ENCODE data around the gene DEFB114. TPM values are rescaled to one million over a fixed set of nuclear protein-coding genes. Genes with fewer than 3 reads are reported as not detected.

Gene DEFB114
- total RNA-seq, 1 experiment from 2014 or later: not detected

DNA sequence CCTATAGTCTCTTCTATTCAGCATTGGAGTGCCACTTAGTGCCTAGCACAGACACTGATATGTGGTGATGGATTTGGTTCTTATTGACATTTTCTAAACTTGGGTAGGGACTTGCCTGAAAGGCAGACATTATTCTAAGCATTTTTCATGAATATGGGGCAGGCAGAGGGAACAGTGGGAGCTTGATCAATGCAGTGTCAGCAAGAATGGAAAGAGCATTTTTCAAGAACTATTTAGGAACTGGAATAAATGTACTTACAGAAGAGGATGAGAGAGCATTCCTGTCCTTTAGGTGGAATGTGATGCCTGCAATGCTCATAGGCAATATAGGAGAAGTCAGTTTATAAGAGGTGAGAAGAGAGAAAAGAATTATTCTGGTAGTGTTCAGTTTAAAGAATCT lies 26.2 kb downstream of the DEFB114 start:
- BruUV-seq (replicated peaks): no TSS peak
- CTCF ChIA-PET: no interaction called here
- POLR2A ChIA-PET: no interaction called here
- no peaks in the 10 kb centered on the region for H3K27me3 ChIP-seq (replicated peaks; ENCODE audit: control insufficient read depth, insufficient read depth, low read length)
- no peak overlapping the region for H3K4me3 Mint-ChIP-seq (ENCODE audit: unreplicated experiment)
- H3K4me1 ChIP-seq: no peaks in the 10 kb centered on the region
- H3K9me3 Mint-ChIP-seq (ENCODE audit: unreplicated experiment): no peaks in the 10 kb centered on the region
- H3K36me3 Mint-ChIP-seq (ENCODE audit: insufficient read depth, unreplicated experiment): no peaks in the 10 kb centered on the region
- no peaks in the 10 kb centered on the region for H3K36me3 ChIP-seq (ENCODE audit: control insufficient read depth, insufficient read depth, low read length)
- H3K4me1 Mint-ChIP-seq (ENCODE audit: low read depth, unreplicated experiment): no peaks in the 10 kb centered on the region
- intact Hi-C loops (cut with micrococcal nuclease; ENCODE audit: unreplicated experiment): no loop called here
- no peak overlapping the region for H3K27ac Mint-ChIP-seq (ENCODE audit: unreplicated experiment)
- no peak for DNase-seq
- TF ChIP-seq, protein P1, sequence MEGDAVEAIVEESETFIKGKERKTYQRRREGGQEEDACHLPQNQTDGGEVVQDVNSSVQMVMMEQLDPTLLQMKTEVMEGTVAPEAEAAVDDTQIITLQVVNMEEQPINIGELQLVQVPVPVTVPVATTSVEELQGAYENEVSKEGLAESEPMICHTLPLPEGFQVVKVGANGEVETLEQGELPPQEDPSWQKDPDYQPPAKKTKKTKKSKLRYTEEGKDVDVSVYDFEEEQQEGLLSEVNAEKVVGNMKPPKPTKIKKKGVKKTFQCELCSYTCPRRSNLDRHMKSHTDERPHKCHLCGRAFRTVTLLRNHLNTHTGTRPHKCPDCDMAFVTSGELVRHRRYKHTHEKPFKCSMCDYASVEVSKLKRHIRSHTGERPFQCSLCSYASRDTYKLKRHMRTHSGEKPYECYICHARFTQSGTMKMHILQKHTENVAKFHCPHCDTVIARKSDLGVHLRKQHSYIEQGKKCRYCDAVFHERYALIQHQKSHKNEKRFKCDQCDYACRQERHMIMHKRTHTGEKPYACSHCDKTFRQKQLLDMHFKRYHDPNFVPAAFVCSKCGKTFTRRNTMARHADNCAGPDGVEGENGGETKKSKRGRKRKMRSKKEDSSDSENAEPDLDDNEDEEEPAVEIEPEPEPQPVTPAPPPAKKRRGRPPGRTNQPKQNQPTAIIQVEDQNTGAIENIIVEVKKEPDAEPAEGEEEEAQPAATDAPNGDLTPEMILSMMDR (IDR thresholded peaks at IDR 0.05; ENCODE audit: insufficient read depth in 1 of 2, low read depth in 1 of 2, low read length in 1 of 2, severe bottlenecking in 1 of 2, unreplicated experiment in 1 of 2): no peak
- no peaks in the 10 kb centered on the region for H3K9me3 ChIP-seq
- no peak overlapping the region for H3K4me3 ChIP-seq (ENCODE audit: low read depth, low read length)
- H3K27me3 Mint-ChIP-seq (ENCODE audit: insufficient read depth, unreplicated experiment): peaks cover 5% of the 10 kb centered on the region

GRCh38 chr6:49937017-49937416 lies 26.9 kb downstream of the DEFB114 start:
- Mint-ChIP-seq H3K4me3 (ENCODE audit: unreplicated experiment) (no peak overlapping the region), H3K9me3 (ENCODE audit: unreplicated experiment) (no peaks in the 10 kb centered on the region), H3K4me1 (ENCODE audit: low read depth, unreplicated experiment) (no peaks in the 10 kb centered on the region), H3K27ac (ENCODE audit: unreplicated experiment) (no peak overlapping the region), H3K27me3 (ENCODE audit: insufficient read depth, unreplicated experiment) (peaks cover 5% of the 10 kb centered on the region), H3K36me3 (ENCODE audit: insufficient read depth, unreplicated experiment) (no peaks in the 10 kb centered on the region)
- CTCF ChIA-PET: no interaction called here
- TF ChIP-seq, protein P1 (IDR thresholded peaks at IDR 0.05; ENCODE audit: insufficient read depth in 1 of 2, low read depth in 1 of 2, low read length in 1 of 2, severe bottlenecking in 1 of 2, unreplicated experiment in 1 of 2): no peak
- Histone ChIP-seq H3K4me1 (no peaks in the 10 kb centered on the region), H3K36me3 (ENCODE audit: control insufficient read depth, insufficient read depth, low read length) (no peaks in the 10 kb centered on the region), H3K4me3 (ENCODE audit: low read depth, low read length) (no peak overlapping the region), H3K9me3 (no peaks in the 10 kb centered on the region), H3K27me3 (replicated peaks; ENCODE audit: control insufficient read depth, insufficient read depth, low read length) (no peaks in the 10 kb centered on the region)
- intact Hi-C loops (cut with micrococcal nuclease; ENCODE audit: unreplicated experiment): no loop called here
- POLR2A ChIA-PET: no interaction called here
- DNase-seq: no peak
- BruUV-seq (replicated peaks): no TSS peak

DNA sequence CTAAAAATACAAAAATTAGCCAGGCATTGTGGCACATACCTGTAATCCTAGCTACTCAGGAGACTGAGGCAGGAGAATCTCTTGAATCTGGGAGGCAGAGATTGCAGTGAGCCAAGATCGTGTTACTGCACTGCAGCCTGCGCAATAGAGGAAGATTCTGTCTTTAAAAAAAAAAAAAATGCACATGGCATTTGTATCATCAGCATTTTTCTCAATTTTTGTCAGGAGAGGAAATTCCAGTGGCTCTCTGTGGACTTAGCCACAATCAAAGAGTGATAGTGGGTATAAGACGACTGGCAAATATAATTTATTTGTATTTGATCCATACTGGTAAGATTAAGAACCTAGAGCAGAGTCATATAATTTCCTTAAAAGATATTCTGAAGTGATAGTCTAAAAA lies 28.6 kb downstream of the DEFB114 start:
- Histone ChIP-seq H3K4me1 (no peaks in the 10 kb centered on the region), H3K36me3 (ENCODE audit: control insufficient read depth, insufficient read depth, low read length) (no peaks in the 10 kb centered on the region), H3K9me3 (no peaks in the 10 kb centered on the region), H3K27me3 (replicated peaks; ENCODE audit: control insufficient read depth, insufficient read depth, low read length) (no peaks in the 10 kb centered on the region), H3K4me3 (ENCODE audit: low read depth, low read length) (no peak overlapping the region)
- DNase-seq: no peak
- H3K4me3 Mint-ChIP-seq (ENCODE audit: unreplicated experiment): no peak overlapping the region
- no peak overlapping the region for H3K27ac Mint-ChIP-seq (ENCODE audit: unreplicated experiment)
- H3K27me3 Mint-ChIP-seq (ENCODE audit: insufficient read depth, unreplicated experiment): peaks cover 5% of the 10 kb centered on the region
- intact Hi-C loops (cut with micrococcal nuclease; ENCODE audit: unreplicated experiment): no loop called here
- ChIA-PET CTCF (no interaction called here), POLR2A (no interaction called here)
- TF ChIP-seq, protein P1 (IDR thresholded peaks at IDR 0.05; ENCODE audit: insufficient read depth in 1 of 2, low read depth in 1 of 2, low read length in 1 of 2, severe bottlenecking in 1 of 2, unreplicated experiment in 1 of 2): no peak
- no peaks in the 10 kb centered on the region for H3K9me3 Mint-ChIP-seq (ENCODE audit: unreplicated experiment)
- H3K36me3 Mint-ChIP-seq (ENCODE audit: insufficient read depth, unreplicated experiment): no peaks in the 10 kb centered on the region
- H3K4me1 Mint-ChIP-seq (ENCODE audit: low read depth, unreplicated experiment): no peaks in the 10 kb centered on the region
- BruUV-seq (replicated peaks): no TSS peak
